ENCODE results near the gene ISOC2.

- TF ChIP-seq POLR2A (IDR thresholded peaks at IDR 0.05) = no peak
- no peak for TF ChIP-seq CTCF (IDR thresholded peaks at IDR 0.05)
- TF ChIP-seq POLR2AphosphoS5 (IDR thresholded peaks at IDR 0.05) = no peak
These were observed 16.5 kb upstream of the ISOC2 start for GRCh38 chr19:55477905-55478304.

Measured in transverse colon (tissue), 4 donors.